ACHN (cell line): ENCODE results near the gene NUP160.
"Not testable (repeated sequence)": the region's sequence is repeated elsewhere in the genome, so short reads cannot be mapped to it uniquely, and the experiment has no call there.

Experiments used
- DNase-seq: peaks from one replicate; pipeline ENCODE4 v3.0.0-alpha.2; 2015
- in situ Hi-C: cut with HindIII; loops from 2 replicates; pipeline ENCODE4 v1.10.0; 2017; ENCODE audit warnings: low sequenced_read_pairs, low pct_ligation_motif_present, low pct_unique_long_range_greater_than_20kb

Gene NUP160

GRCh38 chr11:47866892-47867291 is 18.7 kb upstream of the NUP160 start:
- DNase-seq, in situ Hi-C loops: not testable (repeated sequence)

- in situ Hi-C loops, result no loop called here
- no peak for DNase-seq
Measured at GRCh38 chr11:47864901-47865300, 16.8 kb upstream of the NUP160 start.

- in situ Hi-C loops, result no loop called here
Measured at GRCh38 chr11:47863898-47864430, 15.8 kb upstream of the NUP160 start.

GRCh38 chr11:47863189-47863897 is 15.2 kb upstream of the NUP160 start:
- in situ Hi-C loops, result no loop called here
- DNase-seq, result no peak

More at GRCh38 chr11:47863898-47864430, 15.8 kb upstream of the NUP160 start:
- no peak for DNase-seq

- in situ Hi-C loops, result no loop called here
- peak; percentile 53 for DNase-seq
Measured at GRCh38 chr11:47861728-47862127, 13.6 kb upstream of the NUP160 start.

- no peak for DNase-seq
Measured at GRCh38 chr11:47860536-47860935, 12.4 kb upstream of the NUP160 start.

GRCh38 chr11:47857892-47858543 is 9.9 kb upstream of the NUP160 start:
- in situ Hi-C loops, result no loop called here
- DNase-seq, result peak; percentile 35

More at GRCh38 chr11:47860536-47860935, 12.4 kb upstream of the NUP160 start:
- in situ Hi-C loops, result no loop called here

- DNase-seq, result no peak
- in situ Hi-C loops, result no loop called here
Measured at GRCh38 chr11:47857485-47857884, 9.3 kb upstream of the NUP160 start.

GRCh38 chr11:47856186-47856585 is 8.0 kb upstream of the NUP160 start:
- in situ Hi-C loops, result no loop called here
- no peak for DNase-seq

- DNase-seq, result no peak
- in situ Hi-C loops, result no loop called here
Measured at GRCh38 chr11:47854667-47855066, 6.5 kb upstream of the NUP160 start.

- no peak for DNase-seq
- in situ Hi-C loops, result no loop called here
Measured at GRCh38 chr11:47852053-47852452, 3.9 kb upstream of the NUP160 start.

- no peak for DNase-seq
- in situ Hi-C loops, result no loop called here
Measured at GRCh38 chr11:47850337-47850736, 2.2 kb upstream of the NUP160 start.

GRCh38 chr11:47848700-47849155 is 578 bp upstream of the NUP160 start:
- in situ Hi-C loops, result no loop called here
- no peak for DNase-seq

- in situ Hi-C loops, result no loop called here
- no peak for DNase-seq
Measured at GRCh38 chr11:47847537-47847891, 636 bp downstream of the NUP160 start.

- in situ Hi-C loops, result no loop called here
- no peak for DNase-seq
Measured at GRCh38 chr11:47846998-47847397, 1.2 kb downstream of the NUP160 start.

GRCh38 chr11:47843361-47844055 is 4.6 kb downstream of the NUP160 start:
- in situ Hi-C loops, result no loop called here
- DNase-seq, result no peak

GRCh38 chr11:47842749-47843148 is 5.4 kb downstream of the NUP160 start:
- DNase-seq, result no peak
- in situ Hi-C loops, result no loop called here

GRCh38 chr11:47837929-47838328 is 10.2 kb downstream of the NUP160 start:
- DNase-seq, result no peak
- in situ Hi-C loops, result no loop called here

GRCh38 chr11:47837292-47837691 is 10.9 kb downstream of the NUP160 start:
- DNase-seq, result no peak

More at GRCh38 chr11:47837292-47837691, 10.9 kb downstream of the NUP160 start:
- in situ Hi-C loops, result no loop called here
